ENCODE results near the gene UQCR11.

DNA sequence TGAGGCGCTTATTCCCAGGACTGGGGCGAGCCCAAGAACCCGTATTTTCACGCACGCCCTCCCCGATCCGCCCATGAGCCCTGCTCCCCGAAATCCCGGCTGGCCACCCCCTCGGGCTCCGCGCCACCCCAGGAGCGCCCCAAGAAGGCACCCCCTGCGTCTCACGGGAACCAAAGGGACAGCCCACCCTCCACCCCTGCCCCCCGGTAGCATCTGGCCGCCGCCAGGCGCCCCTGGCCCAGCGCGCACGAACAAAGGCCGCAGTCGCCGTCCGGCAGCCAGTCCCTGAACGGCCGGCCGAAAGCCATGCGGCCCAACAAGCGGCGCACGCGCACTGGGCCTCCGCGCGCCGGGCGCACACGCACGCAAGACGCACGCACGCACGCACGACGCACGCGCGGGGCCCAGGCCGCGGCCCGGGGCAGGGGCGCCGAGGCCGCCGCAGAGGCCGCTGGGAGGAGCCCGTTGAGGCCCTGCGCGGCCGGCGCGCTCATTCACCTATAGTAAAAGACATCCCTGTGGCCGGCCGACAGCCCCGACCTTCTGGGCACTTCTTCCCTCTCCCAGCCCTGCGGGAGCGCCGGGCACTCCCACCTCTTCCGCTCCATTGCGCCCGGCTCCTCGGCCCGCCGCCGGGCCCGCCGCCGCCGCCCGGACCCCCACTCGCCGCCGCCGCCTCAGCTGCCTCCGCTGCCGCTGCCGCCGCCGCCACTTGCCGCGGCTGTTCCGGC is 13.1 kb downstream of the UQCR11 start:
- TF ChIP-seq, protein P1, sequence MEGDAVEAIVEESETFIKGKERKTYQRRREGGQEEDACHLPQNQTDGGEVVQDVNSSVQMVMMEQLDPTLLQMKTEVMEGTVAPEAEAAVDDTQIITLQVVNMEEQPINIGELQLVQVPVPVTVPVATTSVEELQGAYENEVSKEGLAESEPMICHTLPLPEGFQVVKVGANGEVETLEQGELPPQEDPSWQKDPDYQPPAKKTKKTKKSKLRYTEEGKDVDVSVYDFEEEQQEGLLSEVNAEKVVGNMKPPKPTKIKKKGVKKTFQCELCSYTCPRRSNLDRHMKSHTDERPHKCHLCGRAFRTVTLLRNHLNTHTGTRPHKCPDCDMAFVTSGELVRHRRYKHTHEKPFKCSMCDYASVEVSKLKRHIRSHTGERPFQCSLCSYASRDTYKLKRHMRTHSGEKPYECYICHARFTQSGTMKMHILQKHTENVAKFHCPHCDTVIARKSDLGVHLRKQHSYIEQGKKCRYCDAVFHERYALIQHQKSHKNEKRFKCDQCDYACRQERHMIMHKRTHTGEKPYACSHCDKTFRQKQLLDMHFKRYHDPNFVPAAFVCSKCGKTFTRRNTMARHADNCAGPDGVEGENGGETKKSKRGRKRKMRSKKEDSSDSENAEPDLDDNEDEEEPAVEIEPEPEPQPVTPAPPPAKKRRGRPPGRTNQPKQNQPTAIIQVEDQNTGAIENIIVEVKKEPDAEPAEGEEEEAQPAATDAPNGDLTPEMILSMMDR (IDR thresholded peaks at IDR 0.05): no peak
- peak; percentile 77 to 81 for TF ChIP-seq POLR2A (IDR thresholded peaks at IDR 0.05)
